Panc1 (cell line): ENCODE measurements around the gene ZFP36L1. TPM values are rescaled to one million over a fixed set of nuclear protein-coding genes. Genes with fewer than 3 reads are reported as not detected.

Source experiments
- ATAC-seq: fragments of 200-7000 bp; cut with Tn5 transposase; 2 replicates; pipeline ENCODE4 v1.9.1; 2020; ENCODE audit warnings: mild to moderate bottlenecking, moderate library complexity
- BruUV-seq: library from RNA; stranded (reverse); fragments of 400-500 nt; replicated peaks from 2 replicates; lab custom pipeline; 2021; lab: Mats Ljungman, UMichigan
- CTCF ChIA-PET: fragments of 300-600 bp; sonication (Branson Sonifier 250); formaldehyde crosslinking; loops from one replicate; lab custom pipeline; 2022; ENCODE audit warnings: antibody characterized with exemption; lab: Charles Lee
- POLR2A ChIA-PET: fragments of 300-600 bp; sonication (Branson Sonifier 250); formaldehyde crosslinking; loops from one replicate; lab custom pipeline; 2022; ENCODE audit warnings: antibody characterized with exemption; lab: Charles Lee
- DNase-seq: peaks from one replicate; pipeline ENCODE4 v3.0.0-alpha.2; 2010; ENCODE audit warnings: low read depth, low spot score
- H3K27ac ChIP-seq: 2 replicates; pipeline ENCODE4 v1.5.1; 2011; ENCODE audit warnings: mild to moderate bottlenecking, low read length, inconsistent platforms
- H3K27me3 ChIP-seq: fragments of 200-500 bp; sonication (Bioruptor generic); 2 replicates; pipeline ENCODE4 v1.6.0; 2014; ENCODE audit warnings: low read length, inconsistent platforms; ENCODE audit not compliant: control insufficient read depth, insufficient read depth
- H3K36me3 ChIP-seq: fragments of 200-500 bp; sonication (Bioruptor generic); 2 replicates; pipeline ENCODE4 v1.5.1; 2014; ENCODE audit warnings: inconsistent platforms, mild to moderate bottlenecking, low read length, moderate library complexity; ENCODE audit not compliant: control insufficient read depth, insufficient read depth
- H3K4me1 ChIP-seq: 2 replicates; pipeline ENCODE4 v1.5.1; 2011; ENCODE audit warnings: inconsistent platforms, mild to moderate bottlenecking, low read length, moderate library complexity; ENCODE audit not compliant: control insufficient read depth, insufficient read depth
- H3K4me3 ChIP-seq, 2 experiments: 2 replicates each; pipeline ENCODE4 v1.5.1; 2011 to 2012; ENCODE audit warnings: low read depth in 2 of 2, low read length in 2 of 2, mild to moderate bottlenecking in 2 of 2, inconsistent platforms in 1 of 2, moderate library complexity in 1 of 2
- H3K9me3 ChIP-seq: fragments of 200-500 bp; sonication (Bioruptor generic); 2 replicates; pipeline ENCODE4 v1.5.1; 2014; ENCODE audit warnings: low read depth, mild to moderate bottlenecking, inconsistent platforms, low read length, moderate library complexity; ENCODE audit not compliant: control insufficient read depth, insufficient read depth
- POLR2AphosphoS5 ChIP-seq: IDR thresholded peaks from 2 replicates; pipeline ENCODE4 v1.6.1; 2012; ENCODE audit warnings: mild to moderate bottlenecking, low read depth, low read length, moderate library complexity
- SIN3A ChIP-seq: IDR thresholded peaks from 2 replicates; pipeline ENCODE4 v1.6.1; 2012; ENCODE audit warnings: low read depth, mild to moderate bottlenecking, low read length, moderate library complexity, borderline replicate concordance; ENCODE audit not compliant: insufficient read depth
- TCF7L2 ChIP-seq: IDR thresholded peaks from 2 replicates; pipeline ENCODE4 v1.6.1; 2011; ENCODE audit warnings: mild to moderate bottlenecking, low read depth, low read length, inconsistent platforms
- in situ Hi-C: cut with HindIII; loops from 2 replicates; pipeline ENCODE4 v1.10.0; 2016; ENCODE audit warnings: low sequenced_read_pairs, low pct_unique_long_range_greater_than_20kb
- intact Hi-C: fragments of 100-400 bp; cut with micrococcal nuclease; formaldehyde crosslinking; loops from one replicate; pipeline ENCODE4 v1.10.0; 2022; ENCODE audit not compliant: unreplicated experiment
- total RNA-seq: library from RNA; stranded (reverse); gene quantifications from one replicate; pipeline ENCODE4 v1.2.1, GENCODE V29; 2021; ENCODE audit not compliant: unreplicated experiment
- TF ChIP-seq, protein P1 (sequence below), 2 experiments: IDR thresholded peaks; 2 replicates each; pipeline ENCODE4 v1.6.1; 2011 to 2012; ENCODE audit warnings: low read depth in 2 of 2, control low read depth in 1 of 2, low read length in 1 of 2, mild to moderate bottlenecking in 1 of 2, moderate library complexity in 1 of 2; ENCODE audit not compliant: insufficient read depth in 1 of 2
- TF ChIP-seq, protein P2 (sequence below): fragments of 450-650 bp; IDR thresholded peaks from 2 replicates; pipeline ENCODE4 v1.5.1; 2017; ENCODE audit warnings: mild to moderate bottlenecking

ZFP36L1 gene
- total RNA-seq, 1 experiment from 2014 or later: 84.9 TPM

DNA sequence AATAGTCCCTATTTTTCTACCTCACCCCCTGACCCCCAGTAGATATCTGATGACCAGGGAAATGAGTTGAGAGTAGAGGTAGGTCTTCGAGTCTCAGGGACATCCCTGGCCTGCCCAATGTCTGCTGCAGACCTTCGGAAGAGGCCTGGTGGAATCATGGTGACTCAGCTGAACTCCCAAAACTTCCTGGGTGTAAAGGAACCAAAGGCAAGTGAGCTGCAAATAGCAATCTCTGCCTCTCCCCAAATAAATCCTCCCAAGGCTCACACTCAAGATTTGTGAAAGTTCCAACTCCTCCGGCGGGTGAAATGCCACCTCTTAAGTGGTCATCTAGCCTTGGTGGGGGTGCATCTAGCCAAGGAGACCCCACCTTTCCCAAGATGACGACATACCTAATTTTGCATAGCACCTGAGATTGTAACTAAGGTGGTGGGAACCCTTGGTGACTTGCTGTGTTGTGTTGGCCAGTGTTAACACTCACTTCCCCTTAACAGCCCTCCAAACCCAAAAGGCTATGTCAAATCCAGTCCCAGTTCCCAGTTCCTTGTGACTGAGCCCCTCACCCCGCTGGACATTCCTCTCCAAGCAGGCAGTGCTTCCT lies 6.3 kb downstream of the ZFP36L1 start:
- ChIA-PET POLR2A (no interaction called here), CTCF (no interaction called here)
- in situ Hi-C loops (no loop called here), intact Hi-C loops (loop anchor here (10.0 kb wide), 1 partner anchor 192 kb away; no protein-coding TSS in a partner anchor)
- H3K9me3 ChIP-seq: no peaks in the 10 kb centered on the region
- peak overlapping the region; percentile 68 for H3K27ac ChIP-seq
- TF ChIP-seq SIN3A: no peak
- peak; percentile 62; the same call in 1 of the 2 replicates for TF ChIP-seq POLR2AphosphoS5
- no peak for TF ChIP-seq TCF7L2
- TF ChIP-seq, protein P1, sequence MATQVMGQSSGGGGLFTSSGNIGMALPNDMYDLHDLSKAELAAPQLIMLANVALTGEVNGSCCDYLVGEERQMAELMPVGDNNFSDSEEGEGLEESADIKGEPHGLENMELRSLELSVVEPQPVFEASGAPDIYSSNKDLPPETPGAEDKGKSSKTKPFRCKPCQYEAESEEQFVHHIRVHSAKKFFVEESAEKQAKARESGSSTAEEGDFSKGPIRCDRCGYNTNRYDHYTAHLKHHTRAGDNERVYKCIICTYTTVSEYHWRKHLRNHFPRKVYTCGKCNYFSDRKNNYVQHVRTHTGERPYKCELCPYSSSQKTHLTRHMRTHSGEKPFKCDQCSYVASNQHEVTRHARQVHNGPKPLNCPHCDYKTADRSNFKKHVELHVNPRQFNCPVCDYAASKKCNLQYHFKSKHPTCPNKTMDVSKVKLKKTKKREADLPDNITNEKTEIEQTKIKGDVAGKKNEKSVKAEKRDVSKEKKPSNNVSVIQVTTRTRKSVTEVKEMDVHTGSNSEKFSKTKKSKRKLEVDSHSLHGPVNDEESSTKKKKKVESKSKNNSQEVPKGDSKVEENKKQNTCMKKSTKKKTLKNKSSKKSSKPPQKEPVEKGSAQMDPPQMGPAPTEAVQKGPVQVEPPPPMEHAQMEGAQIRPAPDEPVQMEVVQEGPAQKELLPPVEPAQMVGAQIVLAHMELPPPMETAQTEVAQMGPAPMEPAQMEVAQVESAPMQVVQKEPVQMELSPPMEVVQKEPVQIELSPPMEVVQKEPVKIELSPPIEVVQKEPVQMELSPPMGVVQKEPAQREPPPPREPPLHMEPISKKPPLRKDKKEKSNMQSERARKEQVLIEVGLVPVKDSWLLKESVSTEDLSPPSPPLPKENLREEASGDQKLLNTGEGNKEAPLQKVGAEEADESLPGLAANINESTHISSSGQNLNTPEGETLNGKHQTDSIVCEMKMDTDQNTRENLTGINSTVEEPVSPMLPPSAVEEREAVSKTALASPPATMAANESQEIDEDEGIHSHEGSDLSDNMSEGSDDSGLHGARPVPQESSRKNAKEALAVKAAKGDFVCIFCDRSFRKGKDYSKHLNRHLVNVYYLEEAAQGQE (IDR thresholded peaks at IDR 0.05; ENCODE audit: insufficient read depth in 1 of 2, low read depth in 2 of 2, low read length in 1 of 2): no peak
- TF ChIP-seq, protein P2, sequence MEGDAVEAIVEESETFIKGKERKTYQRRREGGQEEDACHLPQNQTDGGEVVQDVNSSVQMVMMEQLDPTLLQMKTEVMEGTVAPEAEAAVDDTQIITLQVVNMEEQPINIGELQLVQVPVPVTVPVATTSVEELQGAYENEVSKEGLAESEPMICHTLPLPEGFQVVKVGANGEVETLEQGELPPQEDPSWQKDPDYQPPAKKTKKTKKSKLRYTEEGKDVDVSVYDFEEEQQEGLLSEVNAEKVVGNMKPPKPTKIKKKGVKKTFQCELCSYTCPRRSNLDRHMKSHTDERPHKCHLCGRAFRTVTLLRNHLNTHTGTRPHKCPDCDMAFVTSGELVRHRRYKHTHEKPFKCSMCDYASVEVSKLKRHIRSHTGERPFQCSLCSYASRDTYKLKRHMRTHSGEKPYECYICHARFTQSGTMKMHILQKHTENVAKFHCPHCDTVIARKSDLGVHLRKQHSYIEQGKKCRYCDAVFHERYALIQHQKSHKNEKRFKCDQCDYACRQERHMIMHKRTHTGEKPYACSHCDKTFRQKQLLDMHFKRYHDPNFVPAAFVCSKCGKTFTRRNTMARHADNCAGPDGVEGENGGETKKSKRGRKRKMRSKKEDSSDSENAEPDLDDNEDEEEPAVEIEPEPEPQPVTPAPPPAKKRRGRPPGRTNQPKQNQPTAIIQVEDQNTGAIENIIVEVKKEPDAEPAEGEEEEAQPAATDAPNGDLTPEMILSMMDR: no peak
- H3K27me3 ChIP-seq: no peaks in the 10 kb centered on the region
- ATAC-seq: no peak
- H3K4me3 ChIP-seq: no peak overlapping the region
- H3K4me1 ChIP-seq: peaks cover 18% of the 10 kb centered on the region
- no peak for DNase-seq
- peaks cover 18% of the 10 kb centered on the region for H3K36me3 ChIP-seq
- no TSS peak for BruUV-seq

DNA sequence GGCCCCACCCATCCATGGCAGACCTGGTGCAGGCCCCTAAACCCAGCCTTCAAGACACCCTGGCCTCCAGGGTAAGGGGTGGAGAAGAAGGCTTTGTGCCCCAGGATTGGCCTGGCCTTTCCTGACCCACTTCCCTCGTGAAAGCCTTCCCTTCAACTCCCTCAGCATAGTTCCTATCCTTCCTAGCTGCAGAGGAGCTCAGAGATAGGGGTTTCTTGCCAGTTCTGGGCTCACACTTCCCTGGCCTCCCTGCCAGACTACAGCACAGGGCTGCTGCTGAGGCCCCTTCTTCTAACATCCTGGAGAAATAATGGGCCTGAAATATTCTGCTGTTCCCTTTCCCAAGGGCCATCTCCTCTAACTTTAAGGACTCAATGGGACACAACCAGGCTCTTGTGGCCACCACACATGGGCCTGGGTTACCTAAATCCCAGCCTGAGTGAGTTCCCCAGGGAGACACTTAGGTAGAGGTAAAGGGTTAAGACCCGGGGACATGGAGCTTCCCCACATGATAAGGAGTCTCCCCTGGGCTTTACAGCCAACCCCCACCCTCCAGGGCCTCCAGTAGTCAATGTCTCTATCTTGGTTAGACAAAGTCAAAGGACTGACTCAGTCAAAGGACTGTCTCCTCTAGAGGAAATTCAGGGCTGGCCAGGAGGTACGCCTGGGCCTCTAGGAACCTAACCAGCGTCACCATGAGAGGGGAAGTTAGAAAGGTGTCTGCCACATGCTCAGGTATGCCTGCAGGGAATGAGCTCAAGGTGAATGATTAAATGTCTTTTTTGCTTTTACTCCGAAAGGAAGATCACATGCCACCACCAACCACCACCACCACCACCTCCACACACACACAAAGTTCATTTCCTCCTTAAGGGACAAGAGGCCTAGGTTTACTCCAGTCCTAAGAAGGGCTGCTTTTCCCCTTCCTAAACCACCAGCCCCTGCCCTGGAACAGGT lies 7.1 kb downstream of the ZFP36L1 start:
- TF ChIP-seq, protein P1 (IDR thresholded peaks at IDR 0.05; ENCODE audit: insufficient read depth in 1 of 2, low read depth in 2 of 2, low read length in 1 of 2): no peak
- TF ChIP-seq POLR2AphosphoS5 (no peak), SIN3A (no peak), TCF7L2 (no peak)
- TF ChIP-seq, protein P2: no peak
- peak overlapping the region; percentile 61 for H3K27ac ChIP-seq
- H3K27me3 ChIP-seq: no peaks in the 10 kb centered on the region
- peaks cover 20% of the 10 kb centered on the region for H3K4me1 ChIP-seq
- intact Hi-C loops (loop anchor here (10.0 kb wide), 1 partner anchor 191 kb away; no protein-coding TSS in a partner anchor), in situ Hi-C loops (no loop called here)
- ChIA-PET POLR2A (no interaction called here), CTCF (no interaction called here)
- ATAC-seq: no peak
- BruUV-seq: no TSS peak
- no peak for DNase-seq
- peaks cover 11% of the 10 kb centered on the region for H3K36me3 ChIP-seq
- H3K9me3 ChIP-seq: no peaks in the 10 kb centered on the region
- no peak overlapping the region for H3K4me3 ChIP-seq
